Measurements from ENCODE around the gene TCTA. TPM values are rescaled to one million over a fixed set of nuclear protein-coding genes. Genes with fewer than 3 reads are reported as not detected.

Gene TCTA
- polyA plus RNA-seq, 1 of the 3 experiments (the other 2 are of a cell fraction) = 42.1 TPM

DNA sequence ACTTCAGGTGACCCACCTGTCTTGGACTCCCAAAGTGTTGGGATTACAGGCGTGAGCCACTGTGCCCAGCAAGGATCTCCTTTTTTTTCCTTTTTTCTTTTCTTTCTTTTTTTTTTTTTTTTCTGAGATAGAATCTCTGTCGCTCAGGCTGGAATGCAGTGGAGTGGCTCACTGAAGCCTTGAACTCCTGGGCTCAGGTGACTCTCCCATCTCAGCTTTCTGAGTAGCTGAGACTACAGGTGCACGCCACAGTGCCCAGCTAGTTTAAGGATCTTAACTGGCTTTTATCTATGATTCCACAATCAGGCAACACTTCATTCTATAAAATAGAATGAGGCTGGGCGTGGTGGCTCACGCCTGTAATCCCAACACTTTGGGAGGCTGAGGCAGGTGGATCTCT lies 33.2 kb downstream of the TCTA start:
- peaks cover 9% of the 10 kb centered on the region for H3F3A ChIP-seq (replicated peaks; ENCODE audit: insufficient read depth)
- H3K9ac ChIP-seq = no peak overlapping the region
- H3K36me3 ChIP-seq (replicated peaks in 1 of 2; ENCODE audit: control insufficient read depth in 1 of 2, insufficient read depth in 2 of 2, low read length in 1 of 2) = no peaks in the 10 kb centered on the region
- H3K4me2 ChIP-seq = no peak overlapping the region
- no peak for DNase-seq
- H3K27ac ChIP-seq (ENCODE audit: low read depth in 2 of 2, low read length in 1 of 2) = no peak overlapping the region
- no peaks in the 10 kb centered on the region for H3K27me3 ChIP-seq (ENCODE audit: insufficient read depth)
- H3K9me3 ChIP-seq = no peaks in the 10 kb centered on the region
- no peaks in the 10 kb centered on the region for H3K4me1 ChIP-seq (ENCODE audit: control insufficient read depth in 1 of 2, insufficient read depth in 2 of 2, low read depth in 1 of 2, low read length in 1 of 2)
- no peaks in the 10 kb centered on the region for H4K20me1 ChIP-seq (ENCODE audit: insufficient read depth)
- POLR2A ChIA-PET = no interaction called here
- no peaks in the 10 kb centered on the region for H3K9me2 ChIP-seq
- no peaks in the 10 kb centered on the region for H3K79me2 ChIP-seq (ENCODE audit: insufficient read depth)
- TF ChIP-seq FOSL2 (IDR thresholded peaks at IDR 0.05; ENCODE audit: borderline replicate concordance, low read depth) (no peak), CHD2 (IDR thresholded peaks at IDR 0.05; ENCODE audit: low read length, partially characterized antibody) (no peak)
- CTCF ChIA-PET = interaction anchor here (0.9 to 2.0 kb wide), 4 partner anchors 30 to 275 kb away, joined by 3 to 10 read pairs (median 4); partner anchors contain the start of genes KLHDC8B and USP4
- H3K4me3 ChIP-seq (ENCODE audit: low read depth in 2 of 2, low read length in 1 of 2) = no peak overlapping the region
- no peak overlapping the region for H2AFZ ChIP-seq (ENCODE audit: low read depth)
- WGBS (ENCODE audit: low lambda C conversion rate) = 97% methylated on average over 5 of the region's 5 CpGs

DNA sequence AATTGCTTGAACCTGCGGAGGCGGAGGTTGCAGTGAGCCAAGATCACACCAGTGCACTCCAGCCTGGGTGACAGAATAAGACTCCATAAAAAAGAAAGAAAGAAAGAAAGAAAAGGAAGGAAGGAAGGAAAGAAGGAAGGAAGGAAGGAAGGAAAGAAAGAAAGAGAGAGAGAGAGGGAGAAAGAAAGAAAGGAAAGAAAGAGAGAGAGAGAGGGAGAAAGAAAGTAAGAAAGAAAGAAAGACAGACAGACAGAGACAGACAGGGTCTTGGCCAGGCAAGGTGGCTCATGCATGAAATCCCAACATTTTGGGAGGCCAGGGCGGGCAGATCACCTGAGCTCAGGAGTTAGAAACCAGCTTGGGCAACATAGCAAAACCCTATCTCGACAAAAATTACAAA lies 41.4 kb downstream of the TCTA start:
- no peaks in the 10 kb centered on the region for H3K9me2 ChIP-seq
- peaks cover 0 to 7% of the 10 kb centered on the region in 2 experiments; a peak in 1 of 4 replicates for H3K4me1 ChIP-seq (ENCODE audit: control insufficient read depth in 1 of 2, insufficient read depth in 2 of 2, low read depth in 1 of 2, low read length in 1 of 2)
- CTCF ChIA-PET = interaction anchor here (1.8 kb wide), 1 partner anchor 283 kb away, joined by 5 read pairs; the partner anchor contains the start of gene KLHDC8B
- no peak overlapping the region for H3K4me3 ChIP-seq (ENCODE audit: low read depth in 2 of 2, low read length in 1 of 2)
- WGBS (ENCODE audit: low lambda C conversion rate) = 93% methylated on average over 4 of the region's 4 CpGs
- no peak for DNase-seq
- H3K27me3 ChIP-seq (ENCODE audit: insufficient read depth) = no peaks in the 10 kb centered on the region
- no peaks in the 10 kb centered on the region for H3K79me2 ChIP-seq (ENCODE audit: insufficient read depth)
- H2AFZ ChIP-seq (ENCODE audit: low read depth) = no peak overlapping the region
- H3K4me2 ChIP-seq = no peak overlapping the region
- no peak overlapping the region for H3K9ac ChIP-seq
- no peaks in the 10 kb centered on the region for H3K36me3 ChIP-seq (replicated peaks in 1 of 2; ENCODE audit: control insufficient read depth in 1 of 2, insufficient read depth in 2 of 2, low read length in 1 of 2)
- no peak overlapping the region for H3K27ac ChIP-seq (ENCODE audit: low read depth in 2 of 2, low read length in 1 of 2)
- POLR2A ChIA-PET = no interaction called here
- no peaks in the 10 kb centered on the region for H3K9me3 ChIP-seq
- no peaks in the 10 kb centered on the region for H4K20me1 ChIP-seq (ENCODE audit: insufficient read depth)
- H3F3A ChIP-seq (replicated peaks; ENCODE audit: insufficient read depth) = peaks cover 5% of the 10 kb centered on the region
- TF ChIP-seq CTCF (IDR thresholded peaks at IDR 0.05) = no peak
- no peak for TF ChIP-seq EZH2phosphoT487 (IDR thresholded peaks at IDR 0.05; ENCODE audit: borderline replicate concordance, low read depth)
- no peak for TF ChIP-seq MEF2A (IDR thresholded peaks at IDR 0.05; ENCODE audit: borderline replicate concordance, low read depth)
- no peak for TF ChIP-seq POLR2AphosphoS5 (IDR thresholded peaks at IDR 0.05; ENCODE audit: low read depth, low read length)
- no peak for TF ChIP-seq IRF3 (IDR thresholded peaks at IDR 0.05; ENCODE audit: low read depth, low read length)
- no peak for TF ChIP-seq SIN3A (IDR thresholded peaks at IDR 0.05; ENCODE audit: borderline replicate concordance, low read depth, low read length)
- TF ChIP-seq, protein P1, sequence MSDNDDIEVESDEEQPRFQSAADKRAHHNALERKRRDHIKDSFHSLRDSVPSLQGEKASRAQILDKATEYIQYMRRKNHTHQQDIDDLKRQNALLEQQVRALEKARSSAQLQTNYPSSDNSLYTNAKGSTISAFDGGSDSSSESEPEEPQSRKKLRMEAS (IDR thresholded peaks at IDR 0.05; ENCODE audit: low read depth) = no peak
- no peak for TF ChIP-seq GABPA (IDR thresholded peaks at IDR 0.05; ENCODE audit: low read depth)
- no peak for TF ChIP-seq FOSL2 (IDR thresholded peaks at IDR 0.05; ENCODE audit: borderline replicate concordance, low read depth)
- TF ChIP-seq, protein P2, sequence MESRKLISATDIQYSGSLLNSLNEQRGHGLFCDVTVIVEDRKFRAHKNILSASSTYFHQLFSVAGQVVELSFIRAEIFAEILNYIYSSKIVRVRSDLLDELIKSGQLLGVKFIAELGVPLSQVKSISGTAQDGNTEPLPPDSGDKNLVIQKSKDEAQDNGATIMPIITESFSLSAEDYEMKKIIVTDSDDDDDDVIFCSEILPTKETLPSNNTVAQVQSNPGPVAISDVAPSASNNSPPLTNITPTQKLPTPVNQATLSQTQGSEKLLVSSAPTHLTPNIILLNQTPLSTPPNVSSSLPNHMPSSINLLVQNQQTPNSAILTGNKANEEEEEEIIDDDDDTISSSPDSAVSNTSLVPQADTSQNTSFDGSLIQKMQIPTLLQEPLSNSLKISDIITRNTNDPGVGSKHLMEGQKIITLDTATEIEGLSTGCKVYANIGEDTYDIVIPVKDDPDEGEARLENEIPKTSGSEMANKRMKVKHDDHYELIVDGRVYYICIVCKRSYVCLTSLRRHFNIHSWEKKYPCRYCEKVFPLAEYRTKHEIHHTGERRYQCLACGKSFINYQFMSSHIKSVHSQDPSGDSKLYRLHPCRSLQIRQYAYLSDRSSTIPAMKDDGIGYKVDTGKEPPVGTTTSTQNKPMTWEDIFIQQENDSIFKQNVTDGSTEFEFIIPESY (IDR thresholded peaks at IDR 0.05; ENCODE audit: borderline replicate concordance, low read depth) = no peak
- TF ChIP-seq TEAD4 (IDR thresholded peaks at IDR 0.05; ENCODE audit: borderline replicate concordance, insufficient read depth) = no peak
- TF ChIP-seq SMC3 (IDR thresholded peaks at IDR 0.05; ENCODE audit: low read depth, low read length) = no peak
- no peak for TF ChIP-seq FOXM1 (IDR thresholded peaks at IDR 0.05; ENCODE audit: low read depth)
- no peak for TF ChIP-seq RCOR1 (IDR thresholded peaks at IDR 0.05; ENCODE audit: low read length)
- TF ChIP-seq RXRA (IDR thresholded peaks at IDR 0.05; ENCODE audit: borderline replicate concordance, low read depth) = no peak
- TF ChIP-seq REST (IDR thresholded peaks at IDR 0.05; ENCODE audit: low read depth, low read length) = no peak

All from SK-N-SH (cell line).